HG02623 (cell line): ENCODE results near the gene RNASE7.
A peak's percentile ranks its signal among the peaks of the same experiment; 100 is the strongest.

Experiments
- ATAC-seq: cut with Tn5 transposase; IDR thresholded peaks from one replicate; pipeline ENCODE4 v1.9.1; 2021; ENCODE audit warnings: moderate library complexity; ENCODE audit not compliant: unreplicated experiment

The RNASE7 gene

DNA sequence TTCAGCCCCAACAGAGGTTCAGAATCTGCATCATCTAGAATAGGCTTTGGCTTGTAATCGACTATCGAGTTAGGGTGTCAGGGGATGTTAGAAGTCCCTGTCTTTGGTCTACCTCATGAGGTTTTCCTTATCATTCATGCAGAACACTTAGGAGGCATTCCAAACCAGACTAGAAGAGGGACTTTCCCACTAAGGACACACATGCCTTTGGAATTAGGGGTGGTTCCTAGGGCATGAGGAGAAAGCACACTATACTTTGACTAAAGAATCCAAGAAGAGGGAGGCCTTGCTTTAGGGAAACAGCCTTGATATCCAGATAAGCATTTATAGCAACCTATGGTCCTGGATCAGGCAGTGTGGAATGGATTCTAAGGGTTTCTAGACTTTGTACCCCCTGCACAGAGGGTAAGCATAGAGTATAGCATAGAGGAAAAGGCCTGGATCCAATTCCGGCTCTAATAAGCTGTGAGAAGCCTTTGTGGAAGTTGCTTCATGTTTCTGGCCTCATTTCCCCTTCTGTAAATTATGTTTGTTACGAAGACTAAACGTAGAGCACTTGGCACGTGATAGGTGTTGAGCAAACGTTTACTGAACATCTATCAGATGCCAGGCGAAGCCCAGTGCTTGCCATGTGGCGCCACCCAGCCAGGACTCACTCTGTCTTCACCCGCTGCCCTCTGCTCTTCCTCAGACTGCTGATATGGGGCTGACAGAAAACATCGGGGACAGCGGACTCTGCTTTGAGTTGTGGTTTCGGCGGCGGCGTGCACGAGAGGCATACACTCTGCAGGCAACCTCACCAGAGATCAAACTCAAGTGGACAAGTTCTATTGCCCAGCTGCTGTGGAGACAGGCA is 43.1 kb downstream of the RNASE7 start:
- ATAC-seq = no peak

DNA sequence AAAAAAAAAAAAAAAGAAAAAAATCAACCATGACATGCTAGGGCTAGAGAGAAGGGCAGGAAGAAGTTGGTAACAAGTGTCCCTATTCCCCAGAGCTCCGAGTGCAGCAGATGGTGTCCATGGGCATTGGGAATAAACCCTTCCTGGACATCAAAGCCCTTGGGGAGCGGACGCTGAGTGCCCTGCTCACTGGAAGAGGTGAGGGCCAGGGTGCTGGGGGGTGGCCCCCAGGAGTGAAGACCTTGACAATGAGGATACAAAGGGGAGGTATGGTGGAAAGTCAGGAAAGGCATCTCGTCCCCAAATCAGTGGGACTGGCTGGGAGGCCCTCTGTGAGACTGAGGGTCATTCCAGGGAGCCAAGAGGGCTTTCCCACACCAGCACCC is 44.7 kb downstream of the RNASE7 start:
- ATAC-seq = no peak

DNA sequence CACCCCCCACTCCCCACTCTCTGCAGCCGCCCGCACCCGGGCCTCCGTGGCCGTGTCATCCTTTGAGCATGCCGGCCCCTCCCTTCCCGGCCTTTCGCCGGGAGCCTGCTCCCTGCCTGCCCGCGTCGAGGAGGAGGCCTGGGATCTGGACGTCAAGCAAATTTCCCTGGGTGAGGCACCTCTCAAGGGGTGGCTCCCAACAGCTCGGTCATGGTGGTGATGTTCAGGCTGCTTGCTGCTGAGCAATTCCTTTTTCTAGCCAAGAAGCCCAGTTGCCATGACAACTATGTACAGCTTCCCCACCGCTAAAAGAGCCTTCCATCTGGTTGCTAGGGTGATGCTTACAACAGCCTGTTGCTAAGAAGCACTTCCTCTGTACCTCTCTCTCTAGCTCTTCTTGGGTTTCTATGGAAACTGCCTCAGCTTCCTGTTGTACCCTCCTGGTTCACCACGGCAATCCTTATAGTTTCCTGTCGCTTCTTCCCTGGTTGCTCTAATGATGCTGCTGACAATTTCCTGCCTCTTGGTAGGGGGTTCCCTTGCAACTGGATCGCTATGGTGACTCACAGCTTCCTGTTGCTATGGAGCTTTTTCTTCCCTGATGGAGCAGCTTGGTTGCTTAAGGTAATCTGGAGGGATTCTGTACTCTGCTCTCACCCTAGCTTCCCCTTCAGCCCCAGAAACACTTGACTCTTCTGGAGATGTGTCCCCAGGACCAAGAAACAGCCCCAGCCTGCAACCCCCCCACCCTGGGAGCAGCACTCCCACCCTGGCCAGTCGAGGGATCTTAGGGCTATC is 45.3 kb downstream of the RNASE7 start:
- ATAC-seq = no peak

DNA sequence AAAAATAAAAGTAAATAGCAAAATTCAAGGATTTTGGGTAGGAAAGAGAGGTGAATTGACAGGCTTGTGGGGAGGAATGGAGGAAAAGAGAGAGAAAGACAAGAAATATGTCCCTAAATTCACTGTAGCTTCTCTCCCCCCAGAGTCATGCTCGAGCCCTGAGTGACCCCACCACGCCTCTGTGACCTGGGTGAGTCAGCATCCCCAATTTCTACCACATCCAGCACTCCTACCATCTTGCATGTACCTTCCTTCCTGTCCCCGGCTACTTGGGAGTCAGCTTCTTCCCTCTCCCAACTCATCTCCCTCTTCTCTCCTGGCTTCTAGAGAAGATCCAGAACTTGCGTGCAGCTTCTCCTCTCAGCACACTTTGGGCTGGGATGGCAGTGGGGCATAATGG is 46.5 kb downstream of the RNASE7 start:
- no peak for ATAC-seq

DNA sequence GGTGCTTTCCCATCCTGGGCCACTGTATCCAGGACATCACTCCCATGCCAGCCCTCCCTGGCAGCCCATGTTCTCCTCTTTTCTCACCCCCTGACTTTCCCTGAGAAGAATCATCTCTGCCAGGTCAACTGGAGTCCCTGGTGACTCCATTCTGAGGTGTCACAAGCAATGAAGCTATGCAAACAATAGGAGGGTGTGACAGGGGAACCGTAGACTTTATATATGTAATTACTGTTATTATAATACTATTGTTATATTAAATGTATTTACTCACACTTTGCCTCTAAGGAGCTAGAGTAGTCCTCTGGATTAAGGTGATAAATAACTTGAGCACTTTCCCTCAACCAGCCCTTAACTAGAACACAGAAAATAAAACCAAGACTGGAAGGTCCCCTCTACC is 47.1 kb downstream of the RNASE7 start:
- no peak for ATAC-seq

DNA sequence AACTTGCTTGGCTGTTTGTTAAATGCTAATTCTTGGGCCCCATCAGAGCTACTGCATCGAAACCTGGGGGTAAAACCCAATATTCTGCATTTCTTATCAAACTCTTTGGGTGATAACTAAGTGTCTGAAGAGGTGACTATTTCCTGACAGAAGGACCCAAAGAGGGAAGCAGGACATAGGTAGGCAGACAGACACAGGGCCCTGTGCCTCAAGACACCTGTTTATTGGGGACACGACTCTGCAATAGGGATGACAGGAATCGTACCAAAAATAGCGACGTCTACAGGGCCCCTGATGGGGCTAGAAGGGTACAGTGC is 47.7 kb downstream of the RNASE7 start:
- ATAC-seq = no peak

DNA sequence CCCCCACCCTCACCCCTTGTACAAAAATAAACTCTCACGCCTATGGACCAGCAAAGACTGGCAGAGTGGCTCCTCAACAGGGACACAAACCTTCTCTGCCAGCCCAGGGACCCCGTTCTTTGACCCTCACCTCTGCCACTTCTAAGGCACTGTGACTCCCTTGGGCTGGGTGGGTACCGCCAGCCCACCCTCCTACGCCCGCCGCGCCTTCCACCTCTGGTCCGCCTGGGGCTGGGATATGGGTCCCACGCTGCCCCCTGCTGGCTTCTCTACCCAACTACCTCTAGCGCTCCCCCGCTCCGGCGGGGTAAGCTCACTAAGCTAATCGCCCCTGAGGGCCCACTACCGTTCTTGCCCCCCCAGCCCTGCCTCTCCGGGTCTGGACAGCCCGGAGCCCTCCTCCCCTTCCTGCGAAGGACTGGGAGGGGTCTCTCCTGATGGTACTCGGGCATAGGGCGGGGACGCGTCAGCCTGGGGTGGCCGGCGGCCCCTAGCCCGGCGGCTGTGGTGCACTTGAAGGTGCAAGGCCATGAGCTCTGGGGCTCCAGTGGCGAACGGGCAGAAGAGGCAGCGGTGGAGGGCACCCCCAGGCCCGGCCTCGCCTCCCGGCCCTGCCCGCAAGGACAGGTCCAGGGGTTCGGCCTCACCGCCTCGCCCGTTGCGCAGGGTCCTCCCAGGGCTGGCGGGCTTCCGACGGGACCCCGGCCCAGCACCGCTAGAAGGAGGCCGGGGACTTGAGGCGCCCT is 48.2 kb downstream of the RNASE7 start:
- ATAC-seq = no peak

DNA sequence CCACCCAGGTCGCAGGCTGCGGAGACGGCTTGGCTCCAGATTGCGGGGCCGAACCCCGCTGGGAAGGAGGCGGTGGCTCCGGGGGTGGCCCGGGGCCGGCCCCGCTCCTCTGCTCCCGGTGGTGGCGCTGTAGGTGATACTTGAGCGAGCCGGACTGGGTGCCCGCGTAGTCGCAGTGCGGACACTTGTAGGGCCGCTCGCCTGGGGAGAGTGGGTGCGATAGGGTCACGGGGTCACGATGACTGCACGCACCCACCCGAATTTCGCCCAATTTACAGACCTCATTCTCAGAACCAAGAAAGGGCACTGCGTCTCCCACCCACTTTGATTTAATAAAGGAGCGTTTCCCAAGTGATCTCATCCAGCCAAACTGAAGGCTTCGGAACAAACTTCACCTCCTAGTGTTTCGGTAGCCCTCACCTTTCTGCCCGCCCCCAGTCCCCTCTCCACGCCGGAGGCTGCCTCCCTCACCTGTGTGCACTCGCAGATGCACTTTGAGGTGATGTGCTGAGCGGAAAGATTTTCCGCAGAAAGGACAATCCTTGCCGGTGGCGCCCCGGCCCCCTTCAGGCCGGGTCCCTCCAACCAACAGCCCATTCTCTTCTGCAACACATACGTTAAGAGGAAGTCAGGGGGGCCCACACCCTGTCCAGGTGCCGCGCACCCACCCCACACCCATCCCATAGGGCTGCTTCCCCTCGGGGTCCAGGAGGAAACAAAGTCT is 48.9 kb downstream of the RNASE7 start:
- ATAC-seq = no peak

DNA sequence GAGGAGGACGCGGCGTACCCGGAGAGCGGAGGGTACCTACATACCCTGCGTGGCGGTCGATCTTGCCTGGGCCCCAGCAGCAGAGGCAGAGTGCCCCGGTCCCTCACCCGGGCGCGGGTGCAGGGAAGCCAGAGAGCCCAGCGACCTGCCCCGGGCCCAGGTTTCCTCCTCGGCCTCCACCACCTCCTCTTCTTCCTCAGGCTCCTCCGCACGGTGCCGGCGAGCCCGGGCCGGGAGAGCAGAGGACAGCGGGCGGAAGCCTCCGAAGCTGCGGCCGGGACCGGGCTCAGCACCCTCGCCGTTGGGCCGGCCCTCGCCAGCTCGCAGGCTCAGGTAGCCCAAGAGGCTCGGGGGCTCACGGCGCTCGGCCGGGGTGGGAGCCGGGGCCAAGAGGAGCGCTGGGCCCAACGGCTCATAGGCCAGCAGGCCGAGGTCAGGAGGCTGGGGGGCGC is 49.7 kb downstream of the RNASE7 start:
- ATAC-seq = no peak

DNA sequence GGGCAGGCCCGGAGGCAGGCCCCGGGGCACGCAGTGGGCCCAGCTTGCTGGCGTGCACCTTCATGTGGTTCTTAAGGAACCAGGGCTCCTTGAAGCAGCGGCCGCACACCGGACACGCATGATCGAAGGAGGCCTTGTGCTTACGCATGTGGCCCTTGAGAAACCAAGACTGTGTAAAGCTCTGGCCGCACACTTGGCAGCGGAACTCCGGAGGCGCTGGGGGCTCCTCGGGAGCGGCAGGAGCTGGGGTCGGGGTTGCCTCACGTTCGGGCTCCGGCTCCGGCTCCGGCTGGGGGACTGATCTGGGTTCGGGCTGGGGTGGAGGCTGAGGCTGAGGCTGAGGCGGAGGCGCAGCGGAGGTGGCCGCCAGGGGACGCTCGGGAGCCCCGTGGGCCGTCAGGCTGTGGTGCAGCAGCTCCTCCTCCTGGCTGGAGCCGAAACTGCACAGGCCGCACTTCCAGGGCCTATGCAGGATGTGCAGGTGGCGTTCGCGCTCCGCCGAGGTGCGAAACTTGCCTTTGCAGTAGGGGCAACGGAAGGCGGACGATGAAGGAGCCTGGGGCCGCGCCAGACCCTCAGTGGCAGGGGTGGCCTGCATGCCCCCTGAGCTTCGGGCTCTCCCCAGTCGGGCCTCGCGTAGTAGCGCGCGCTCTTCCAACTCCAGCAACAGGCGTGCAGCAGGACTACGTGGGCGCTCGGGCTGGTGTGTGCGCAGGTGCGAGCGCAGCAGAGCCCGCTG is 50.3 kb downstream of the RNASE7 start:
- ATAC-seq = peak; percentile 74

DNA sequence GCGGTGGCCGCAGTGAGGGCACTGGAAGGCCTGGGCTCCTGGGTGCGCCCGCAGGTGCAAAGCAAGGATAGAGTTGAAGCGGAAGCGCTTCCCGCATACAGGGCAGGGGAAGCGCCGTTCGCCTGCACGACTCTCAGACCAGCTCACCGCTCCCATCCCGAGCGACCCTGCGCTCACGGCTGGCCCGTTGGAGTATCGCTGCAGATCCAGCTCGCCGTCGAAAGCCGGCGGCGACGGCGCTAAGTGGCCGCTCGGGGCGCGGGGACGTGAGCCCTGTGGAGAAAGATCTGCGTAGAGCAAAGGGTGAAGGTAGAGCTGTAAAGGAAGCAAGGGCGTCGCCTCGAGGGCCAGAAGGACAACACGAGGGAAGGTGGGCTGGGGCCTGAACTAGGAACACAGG is 50.9 kb downstream of the RNASE7 start:
- ATAC-seq = no peak
